NCI-H524 treated with DMSO at 0.1 percent for 48 hours (cell line): ENCODE data around the gene PRKAR1B.
"Not testable (repeated sequence)": the region's sequence is repeated elsewhere in the genome, so short reads cannot be mapped to it uniquely, and the experiment has no call there.

Experiments
- DNase-seq: peaks from one replicate; lab custom pipeline; 2025; lab: John Stamatoyannopoulos, UW

Gene PRKAR1B

GRCh38 chr7:619368-619840, 107.7 kb downstream of the PRKAR1B start:
- DNase-seq = no peak

- DNase-seq = no peak
These were observed 108.3 kb downstream of the PRKAR1B start for GRCh38 chr7:618539-619367.

GRCh38 chr7:617614-618538, 109.2 kb downstream of the PRKAR1B start:
- DNase-seq = no peak

GRCh38 chr7:613442-614140, 113.5 kb downstream of the PRKAR1B start:
- DNase-seq = no peak

GRCh38 chr7:611837-612236, 115.2 kb downstream of the PRKAR1B start:
- DNase-seq = not testable (repeated sequence)

GRCh38 chr7:611281-611810, 115.7 kb downstream of the PRKAR1B start:
- no peak for DNase-seq

- DNase-seq = no peak
These were observed 116.4 kb downstream of the PRKAR1B start for GRCh38 chr7:610531-611280.

GRCh38 chr7:610141-610530, 116.9 kb downstream of the PRKAR1B start:
- no peak for DNase-seq

- DNase-seq = no peak
These were observed 117.7 kb downstream of the PRKAR1B start for GRCh38 chr7:609365-609764.

GRCh38 chr7:608954-609353, 118.1 kb downstream of the PRKAR1B start:
- no peak for DNase-seq

- DNase-seq = no peak
These were observed 118.7 kb downstream of the PRKAR1B start for GRCh38 chr7:608361-608760.

- no peak for DNase-seq
These were observed 119.1 kb downstream of the PRKAR1B start for GRCh38 chr7:607938-608337.

GRCh38 chr7:605661-606450, 121.2 kb downstream of the PRKAR1B start:
- no peak for DNase-seq

GRCh38 chr7:604884-605531, 122.1 kb downstream of the PRKAR1B start:
- no peak for DNase-seq

GRCh38 chr7:604001-604883, 122.8 kb downstream of the PRKAR1B start:
- DNase-seq = no peak

- no peak for DNase-seq
These were observed 123.7 kb downstream of the PRKAR1B start for GRCh38 chr7:603152-603951.

- DNase-seq = no peak
These were observed 124.5 kb downstream of the PRKAR1B start for GRCh38 chr7:602341-603141.
